CD14-positive monocyte (primary cell): ENCODE results near the gene KIAA1191. TPM values are rescaled to one million over a fixed set of nuclear protein-coding genes. Genes with fewer than 3 reads are reported as not detected.
A peak's percentile ranks its signal among the peaks of the same experiment; 100 is the strongest.

Experiments
- DNase-seq, 3 donors: peaks; one replicate each; pipeline ENCODE4 v3.0.0-alpha.2; 2011 to 2022
- H2AFZ ChIP-seq: 2 replicates; pipeline ENCODE4 v1.6.0; 2012; ENCODE audit warnings: mild to moderate bottlenecking, low read depth, low read length, inconsistent platforms; ENCODE audit not compliant: insufficient read depth, poor library complexity, severe bottlenecking
- H3K27ac ChIP-seq, 2 donors: 1 replicate in 1 of 2; 2 replicates in 1 of 2; pipeline ENCODE4 v1.5.1; 2012 to 2013; ENCODE audit warnings: low read length in 2 of 2, control low read depth in 1 of 2, inconsistent platforms in 1 of 2, low read depth in 1 of 2, mild to moderate bottlenecking in 1 of 2
- H3K27me3 ChIP-seq, 2 donors: one replicate each; pipeline versions ENCODE4 v1.6.0 to v1.6.1; 2011 to 2013; ENCODE audit warnings: low read length in 2 of 2; ENCODE audit not compliant: control insufficient read depth in 2 of 2, insufficient read depth in 2 of 2
- H3K36me3 ChIP-seq, 2 donors: replicated peaks in 1 of 2; 1 replicate in 1 of 2; 2 replicates in 1 of 2; pipeline versions ENCODE4 v1.5.1 to v1.6.1; 2012 to 2013; ENCODE audit warnings: low read length in 2 of 2, control low read depth in 1 of 2, inconsistent platforms in 1 of 2, mild to moderate bottlenecking in 1 of 2; ENCODE audit not compliant: insufficient read depth in 2 of 2, control insufficient read depth in 1 of 2
- H3K4me1 ChIP-seq, 2 donors: 1 replicate in 1 of 2; 2 replicates in 1 of 2; pipeline versions ENCODE4 v1.5.1 to v1.6.1; 2012 to 2013; ENCODE audit warnings: low read length in 2 of 2, control low read depth in 1 of 2, inconsistent platforms in 1 of 2, mild to moderate bottlenecking in 1 of 2, moderate library complexity in 1 of 2; ENCODE audit not compliant: insufficient read depth in 2 of 2, control insufficient read depth in 1 of 2
- H3K4me2 ChIP-seq: replicated peaks from 2 replicates; pipeline ENCODE3; 2012; ENCODE audit warnings: low read length, moderate library complexity, mild to moderate bottlenecking; ENCODE audit not compliant: poor library complexity, severe bottlenecking; ENCODE audit errors: extremely low read depth
- H3K4me3 ChIP-seq, 3 experiments: fragments of 200-600 bp in 1 of 3; sonication (generic) in 1 of 3; replicated peaks in 1 of 3; 1 replicate in 2 of 3; 2 replicates in 1 of 3; pipeline ENCODE4 v1.5.1; 2011 to 2013; ENCODE audit warnings: low read length in 3 of 3, mild to moderate bottlenecking in 3 of 3, control low read depth in 2 of 3, low read depth in 2 of 3, inconsistent platforms in 1 of 3, moderate library complexity in 1 of 3
- H3K79me2 ChIP-seq: 2 replicates; pipeline ENCODE4 v1.6.0; 2012; ENCODE audit warnings: mild to moderate bottlenecking, control low read depth, inconsistent platforms, low read length, moderate library complexity; ENCODE audit not compliant: insufficient read depth
- H3K9ac ChIP-seq: 2 replicates; pipeline ENCODE4 v1.6.0; 2017; ENCODE audit warnings: low read length, mild to moderate bottlenecking; ENCODE audit not compliant: insufficient read depth, poor library complexity, severe bottlenecking
- H3K9me3 ChIP-seq, 2 donors: replicated peaks in 1 of 2; 1 replicate in 1 of 2; 2 replicates in 1 of 2; pipeline versions ENCODE4 v1.5.1 to v1.6.1; 2012 to 2013; ENCODE audit warnings: low read length in 2 of 2, control low read depth in 1 of 2; ENCODE audit not compliant: control insufficient read depth in 1 of 2, insufficient read depth in 1 of 2
- H4K20me1 ChIP-seq: 2 replicates; pipeline ENCODE4 v1.6.0; 2012; ENCODE audit warnings: mild to moderate bottlenecking, low read length, control low read depth, moderate library complexity; ENCODE audit not compliant: insufficient read depth
- H3K27ac Mint-ChIP-seq, 7 donors: one replicate each; pipeline ENCODE4 v1.8.0; 2020; ENCODE audit warnings: mild to moderate bottlenecking in 7 of 7, mixed read lengths in 7 of 7, moderate library complexity in 6 of 7, inconsistent platforms in 2 of 7
- H3K27me3 Mint-ChIP-seq, 3 donors: one replicate each; pipeline ENCODE4 v1.8.0; 2021 to 2022; ENCODE audit warnings: low read depth in 3 of 3, mild to moderate bottlenecking in 3 of 3, mixed read lengths in 3 of 3, moderate library complexity in 3 of 3, inconsistent platforms in 1 of 3
- H3K36me3 Mint-ChIP-seq, 2 donors: one replicate each; pipeline ENCODE4 v1.8.0; 2020; ENCODE audit warnings: mixed read lengths in 2 of 2, inconsistent platforms in 1 of 2, mild to moderate bottlenecking in 1 of 2
- H3K4me1 Mint-ChIP-seq: one replicate; pipeline ENCODE4 v1.8.0; 2020; ENCODE audit warnings: mild to moderate bottlenecking, mixed read lengths
- H3K4me3 Mint-ChIP-seq, 2 donors: one replicate each; pipeline ENCODE4 v1.8.0; 2020; ENCODE audit warnings: mild to moderate bottlenecking in 2 of 2, mixed read lengths in 2 of 2, moderate library complexity in 1 of 2
- H3K9me3 Mint-ChIP-seq, 7 donors: one replicate each; pipeline ENCODE4 v1.8.0; 2020 to 2022; ENCODE audit warnings: mixed read lengths in 7 of 7, mild to moderate bottlenecking in 6 of 7, moderate library complexity in 6 of 7, inconsistent platforms in 2 of 7
- WGBS: methylation state at CpG from one replicate; pipeline ENCODE4 v1.1.5; 2013; ENCODE audit warnings: missing lambda C conversion rate; ENCODE audit not compliant: insufficient coverage; 5-methylcytosine and 5-hydroxymethylcytosine counted together
- intact Hi-C, 2 donors: fragments of 100-400 bp; cut with micrococcal nuclease; formaldehyde crosslinking; loops; one replicate each; pipeline versions ENCODE4 v1.15.0 to v1.15.1; 2023
- polyA plus RNA-seq, 3 donors: library from polyadenylated mRNA; depleted of rRNA in 1 of 3; unstranded in 2 of 3; stranded (reverse) in 1 of 3; fragments of 300-500 nt in 2 of 3; fragments of >200 nt in 1 of 3; fragmentation: Illumina TruSeq in 2 of 3; gene quantifications; 1 replicate in 2 of 3; 2 replicates in 1 of 3; pipeline ENCODE4 v1.2.3, GENCODE V29; 2012 to 2021
- TF ChIP-seq, protein P1 (sequence below): fragments of 200-600 bp; IDR thresholded peaks from one replicate; pipeline ENCODE4 v1.8.0; 2022; ENCODE audit warnings: antibody characterized with exemption, mild to moderate bottlenecking

Gene KIAA1191
- polyA plus RNA-seq, 3 donors = 32.3 to 36.4 (median 32.5) TPM

DNA sequence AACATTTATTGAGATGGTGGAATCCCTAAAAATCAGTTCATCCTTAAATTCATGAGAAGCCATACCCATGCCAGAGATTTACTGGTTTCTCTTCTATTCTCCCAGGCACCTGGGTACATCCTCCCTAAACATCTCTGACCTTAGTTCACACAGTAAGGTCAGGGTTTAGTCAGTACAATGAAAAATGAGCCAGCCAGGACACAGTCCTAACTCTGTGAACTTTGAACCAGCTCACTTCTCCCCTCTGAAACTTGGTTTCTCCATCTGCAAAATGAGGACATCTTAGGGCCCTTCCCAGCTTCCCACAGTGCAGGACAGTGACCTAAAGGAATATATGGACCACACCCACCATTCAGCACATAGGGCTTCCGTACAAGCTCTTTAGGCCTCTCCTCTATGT is 24.9 kb upstream of the KIAA1191 start:
- H3K36me3 Mint-ChIP-seq = peaks cover 52 to 61% of the 10 kb centered on the region in 2 donors
- intact Hi-C loops = loop anchor here in 1 of 2 donors (10.0 kb wide), 1 partner anchor 148 kb away; the partner anchor contains the start of gene RNF44

DNA sequence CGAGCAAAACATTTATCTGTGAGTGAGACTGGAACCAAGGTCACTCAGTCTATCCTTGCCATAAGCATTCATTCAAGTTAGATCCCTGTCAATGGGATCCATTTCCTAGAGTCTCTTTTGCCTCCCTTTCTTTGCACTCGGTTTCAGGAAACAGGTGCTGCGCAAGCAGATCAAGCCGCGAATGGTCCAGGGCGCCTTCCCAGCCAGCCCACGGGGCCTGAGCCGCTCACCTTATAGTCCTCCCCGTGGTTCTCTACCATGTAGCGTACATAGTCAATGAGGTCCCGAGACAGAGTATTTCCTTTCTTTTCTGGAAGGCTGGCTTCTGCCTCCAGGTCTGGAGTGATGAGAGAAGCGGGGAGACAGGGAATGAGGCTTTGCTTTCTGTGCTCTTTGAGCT is 23.4 kb upstream of the KIAA1191 start:
- DNase-seq = no peak
- Mint-ChIP-seq H3K27me3 (peaks cover 0 to 2% (median 0%) of the 10 kb centered on the region in 3 donors), H3K36me3 (peaks cover 47 to 55% of the 10 kb centered on the region in 2 donors), H3K4me3 (no peak overlapping the region), H3K27ac (peak overlapping the region in 1 of 7 donors; percentile 26), H3K9me3 (no peaks in the 10 kb centered on the region), H3K4me1 (peaks cover 30% of the 10 kb centered on the region)
- whole genome bisulfite sequencing = 85% methylated on average over 9 of the region's 12 CpGs
- peaks cover 33% of the 10 kb centered on the region for H3K79me2 ChIP-seq
- no peak overlapping the region for H3K4me3 ChIP-seq
- H3K36me3 ChIP-seq = peaks cover 39 to 62% of the 10 kb centered on the region in 2 donors
- no peak overlapping the region for H2AFZ ChIP-seq
- H3K27ac ChIP-seq = no peak overlapping the region
- peaks cover 16 to 27% of the 10 kb centered on the region in 2 donors for H3K4me1 ChIP-seq
- no peaks in the 10 kb centered on the region for H3K27me3 ChIP-seq
- TF ChIP-seq, protein P1, sequence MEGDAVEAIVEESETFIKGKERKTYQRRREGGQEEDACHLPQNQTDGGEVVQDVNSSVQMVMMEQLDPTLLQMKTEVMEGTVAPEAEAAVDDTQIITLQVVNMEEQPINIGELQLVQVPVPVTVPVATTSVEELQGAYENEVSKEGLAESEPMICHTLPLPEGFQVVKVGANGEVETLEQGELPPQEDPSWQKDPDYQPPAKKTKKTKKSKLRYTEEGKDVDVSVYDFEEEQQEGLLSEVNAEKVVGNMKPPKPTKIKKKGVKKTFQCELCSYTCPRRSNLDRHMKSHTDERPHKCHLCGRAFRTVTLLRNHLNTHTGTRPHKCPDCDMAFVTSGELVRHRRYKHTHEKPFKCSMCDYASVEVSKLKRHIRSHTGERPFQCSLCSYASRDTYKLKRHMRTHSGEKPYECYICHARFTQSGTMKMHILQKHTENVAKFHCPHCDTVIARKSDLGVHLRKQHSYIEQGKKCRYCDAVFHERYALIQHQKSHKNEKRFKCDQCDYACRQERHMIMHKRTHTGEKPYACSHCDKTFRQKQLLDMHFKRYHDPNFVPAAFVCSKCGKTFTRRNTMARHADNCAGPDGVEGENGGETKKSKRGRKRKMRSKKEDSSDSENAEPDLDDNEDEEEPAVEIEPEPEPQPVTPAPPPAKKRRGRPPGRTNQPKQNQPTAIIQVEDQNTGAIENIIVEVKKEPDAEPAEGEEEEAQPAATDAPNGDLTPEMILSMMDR = no peak
- peaks cover 11% of the 10 kb centered on the region for H4K20me1 ChIP-seq
- no peak overlapping the region for H3K4me2 ChIP-seq
- no peaks in the 10 kb centered on the region for H3K9me3 ChIP-seq
- intact Hi-C loops = loop anchor here in 1 of 2 donors (10.0 kb wide), 1 partner anchor 150 kb away; the partner anchor contains the start of gene RNF44
- no peak overlapping the region for H3K9ac ChIP-seq

More for the DNA sequence above, 24.9 kb upstream of the KIAA1191 start:
- Histone ChIP-seq H3K4me3 (no peak overlapping the region), H3K9ac (no peak overlapping the region), H3K4me1 (peaks cover 20 to 33% of the 10 kb centered on the region in 2 donors), H3K27me3 (no peaks in the 10 kb centered on the region), H3K36me3 (peaks cover 39 to 64% of the 10 kb centered on the region in 2 donors), H3K9me3 (no peaks in the 10 kb centered on the region), H4K20me1 (peaks cover 11% of the 10 kb centered on the region), H3K27ac (no peak overlapping the region), H3K79me2 (peaks cover 41% of the 10 kb centered on the region), H2AFZ (no peak overlapping the region), H3K4me2 (no peak overlapping the region)
- Mint-ChIP-seq H3K27me3 (peaks cover 0 to 2% (median 0%) of the 10 kb centered on the region in 3 donors), H3K9me3 (no peaks in the 10 kb centered on the region), H3K27ac (peak overlapping the region in 3 of 7 donors; percentile 1 to 18 (median 11)), H3K4me3 (no peak overlapping the region), H3K4me1 (peaks cover 34% of the 10 kb centered on the region)
- WGBS = no CpG with 5 or more reads among the region's 1 CpG
- TF ChIP-seq, protein P1 = no peak
- DNase-seq = no peak
